HG02588 (cell line): ENCODE measurements around the gene TPCN2.

Experiments used
- ATAC-seq: cut with Tn5 transposase; IDR thresholded peaks from one replicate; pipeline ENCODE4 v1.9.1; 2021; ENCODE audit warnings: mild to moderate bottlenecking, moderate library complexity; ENCODE audit not compliant: unreplicated experiment

TPCN2 gene

DNA sequence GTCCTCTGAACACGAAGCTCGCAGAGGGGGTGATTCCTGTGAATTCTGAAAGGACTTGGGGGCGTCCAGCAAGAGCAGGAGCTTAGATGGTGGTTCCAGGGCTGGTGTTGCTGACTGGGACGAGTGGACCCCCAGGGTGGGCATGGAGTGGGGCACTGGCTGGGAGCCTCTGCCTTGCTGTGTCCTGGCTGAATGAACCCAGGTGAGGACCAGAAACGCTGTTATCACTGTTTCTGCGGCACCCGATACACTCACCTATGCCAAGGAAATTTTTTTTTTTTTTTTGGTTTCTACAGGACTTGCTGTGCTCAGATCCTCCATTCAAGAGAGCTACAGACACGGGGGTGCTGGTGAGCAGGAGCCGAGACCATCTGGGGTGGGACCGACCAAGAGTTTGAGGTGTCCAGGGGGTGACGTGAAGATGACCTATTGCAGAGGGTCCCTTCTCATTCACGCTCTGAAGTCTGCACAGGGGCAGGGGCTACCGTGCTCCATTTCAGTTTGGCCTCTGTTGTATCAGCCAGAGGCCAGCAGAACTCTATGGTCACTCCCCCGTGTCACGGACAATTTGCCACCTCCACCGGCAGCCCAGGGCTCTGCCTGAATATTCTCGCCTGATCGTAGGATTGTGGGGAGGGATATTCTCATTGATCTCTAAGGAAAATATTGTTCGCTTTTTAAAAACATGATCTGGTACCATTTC lies 110.6 kb downstream of the TPCN2 start:
- no peak for ATAC-seq

DNA sequence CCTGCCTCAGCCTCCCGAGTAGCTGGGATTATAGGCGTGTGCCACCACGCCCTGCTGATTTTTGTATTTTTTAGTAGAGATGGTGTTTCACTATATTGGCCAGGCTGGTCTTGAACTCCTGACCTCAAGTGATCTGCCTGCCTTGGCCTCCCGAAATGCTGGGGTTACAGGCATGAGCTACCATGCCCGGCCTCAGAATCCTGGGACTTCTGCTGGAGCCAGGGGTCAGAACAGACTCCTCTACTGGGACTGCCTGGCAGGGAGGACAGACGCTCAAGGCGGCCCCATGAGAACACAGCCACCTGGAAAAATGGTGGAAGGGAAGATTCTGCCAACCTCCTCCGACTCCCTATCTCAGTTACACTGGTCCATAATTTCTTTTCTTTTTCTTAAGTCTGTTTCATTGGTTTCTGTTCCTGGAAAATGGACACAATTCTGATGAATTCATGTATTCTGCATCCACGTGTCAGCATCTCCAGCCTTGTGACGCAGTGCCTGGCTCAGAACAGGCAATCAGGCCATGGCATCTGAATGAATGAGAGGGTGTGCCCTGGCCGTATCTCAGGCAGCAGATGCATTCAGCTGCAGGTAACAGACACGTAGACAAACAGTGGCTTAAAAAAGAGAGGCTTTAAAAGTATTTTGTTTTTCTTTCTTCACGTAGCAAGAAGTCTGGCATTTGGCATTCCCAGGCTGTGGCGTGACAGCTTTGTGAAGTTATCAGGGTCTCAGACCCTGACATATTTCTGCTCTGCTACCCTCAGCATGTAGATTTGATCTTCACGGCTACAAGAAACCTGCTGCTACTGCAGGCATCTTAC lies 111.8 kb downstream of the TPCN2 start:
- no peak for ATAC-seq

DNA sequence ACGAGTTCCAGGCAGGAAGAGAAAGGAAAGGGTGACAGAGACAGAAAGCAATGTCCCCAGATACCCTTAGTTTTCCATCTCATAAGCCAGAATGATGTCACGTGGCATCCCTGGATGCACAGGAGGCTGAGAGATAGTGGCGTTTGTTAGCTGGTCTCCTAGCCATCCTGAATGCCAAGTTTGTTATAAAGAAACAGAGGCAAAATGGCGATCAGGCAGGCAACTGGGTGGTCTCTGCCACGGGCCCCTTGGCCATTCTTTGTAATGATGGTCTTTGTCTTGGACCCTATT lies 112.3 kb downstream of the TPCN2 start:
- no peak for ATAC-seq

DNA sequence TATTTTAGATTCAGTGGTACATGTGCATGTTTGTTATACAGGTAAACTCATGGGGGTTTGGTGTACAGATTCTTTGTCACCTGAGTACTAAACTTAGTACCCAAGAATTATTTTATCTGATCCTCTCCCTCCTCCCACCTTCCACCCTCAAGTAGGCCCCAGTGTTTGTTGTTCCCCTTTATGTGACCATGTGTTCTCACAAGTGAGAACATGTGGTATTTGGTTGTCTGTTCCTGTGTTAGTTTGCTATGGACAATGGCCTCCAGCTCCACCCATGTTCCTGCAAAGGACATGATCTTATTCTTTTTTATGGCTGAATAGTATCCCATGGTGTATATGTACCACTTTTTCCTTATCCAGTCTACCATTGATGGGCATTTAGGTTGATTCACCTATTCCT lies 113.8 kb downstream of the TPCN2 start:
- no peak for ATAC-seq

DNA sequence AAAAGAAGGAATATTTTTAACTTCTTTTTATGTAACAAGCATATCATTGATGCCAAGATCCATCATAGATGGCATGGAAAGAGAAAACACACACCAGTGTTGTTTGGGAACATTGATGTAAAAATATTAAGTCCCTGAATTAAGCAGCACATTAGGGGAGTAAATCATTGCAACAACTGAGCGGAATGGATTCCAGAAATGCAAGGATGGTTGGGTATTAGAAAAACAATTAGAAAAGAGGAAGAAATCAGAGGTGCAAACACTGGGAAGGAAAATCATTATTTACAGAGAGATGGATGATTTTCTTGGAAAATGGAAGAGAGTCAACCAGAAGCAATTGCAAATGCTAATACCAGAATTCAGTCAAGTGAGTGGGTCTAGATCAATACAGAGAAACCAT lies 115.1 kb downstream of the TPCN2 start:
- no peak for ATAC-seq

DNA sequence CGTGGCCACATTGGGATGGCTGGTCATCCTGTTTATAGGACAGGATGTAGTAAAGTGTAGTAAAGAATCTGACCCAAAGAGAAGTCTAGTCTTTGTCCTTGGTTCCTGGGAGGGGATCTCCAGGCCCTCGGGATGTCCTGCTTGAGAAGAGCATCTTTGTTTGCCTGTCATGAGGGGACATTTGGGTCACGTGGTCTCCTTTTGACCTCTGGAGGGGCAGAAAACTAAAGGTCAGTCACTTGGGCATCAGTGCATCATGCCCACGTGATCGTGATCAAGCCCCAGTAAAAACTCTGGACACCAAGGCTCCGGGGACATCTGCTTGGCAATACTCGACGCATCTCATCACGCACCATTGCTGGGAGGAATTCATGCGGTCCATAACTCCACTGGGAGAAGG lies 116.1 kb downstream of the TPCN2 start:
- no peak for ATAC-seq

DNA sequence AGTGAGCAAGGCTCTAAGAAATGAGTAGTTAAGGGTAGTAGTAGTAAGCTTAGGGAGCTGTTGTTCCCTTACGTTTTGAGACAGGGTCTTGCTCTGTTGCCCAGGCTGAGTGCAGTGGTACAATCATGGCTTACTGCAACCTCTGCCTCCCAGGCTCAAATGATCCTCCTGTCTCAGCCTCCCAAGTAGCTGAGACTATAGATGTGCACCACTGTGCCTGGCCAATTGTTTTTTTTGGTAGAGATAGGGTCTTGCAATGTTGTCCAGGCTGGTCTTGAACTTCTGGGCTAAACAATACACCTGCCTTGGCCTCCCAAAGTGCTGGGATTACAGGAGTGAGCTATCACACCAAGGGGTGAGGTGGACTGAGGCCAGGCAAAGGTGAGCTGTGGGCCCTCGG lies 117.0 kb downstream of the TPCN2 start:
- no peak for ATAC-seq

DNA sequence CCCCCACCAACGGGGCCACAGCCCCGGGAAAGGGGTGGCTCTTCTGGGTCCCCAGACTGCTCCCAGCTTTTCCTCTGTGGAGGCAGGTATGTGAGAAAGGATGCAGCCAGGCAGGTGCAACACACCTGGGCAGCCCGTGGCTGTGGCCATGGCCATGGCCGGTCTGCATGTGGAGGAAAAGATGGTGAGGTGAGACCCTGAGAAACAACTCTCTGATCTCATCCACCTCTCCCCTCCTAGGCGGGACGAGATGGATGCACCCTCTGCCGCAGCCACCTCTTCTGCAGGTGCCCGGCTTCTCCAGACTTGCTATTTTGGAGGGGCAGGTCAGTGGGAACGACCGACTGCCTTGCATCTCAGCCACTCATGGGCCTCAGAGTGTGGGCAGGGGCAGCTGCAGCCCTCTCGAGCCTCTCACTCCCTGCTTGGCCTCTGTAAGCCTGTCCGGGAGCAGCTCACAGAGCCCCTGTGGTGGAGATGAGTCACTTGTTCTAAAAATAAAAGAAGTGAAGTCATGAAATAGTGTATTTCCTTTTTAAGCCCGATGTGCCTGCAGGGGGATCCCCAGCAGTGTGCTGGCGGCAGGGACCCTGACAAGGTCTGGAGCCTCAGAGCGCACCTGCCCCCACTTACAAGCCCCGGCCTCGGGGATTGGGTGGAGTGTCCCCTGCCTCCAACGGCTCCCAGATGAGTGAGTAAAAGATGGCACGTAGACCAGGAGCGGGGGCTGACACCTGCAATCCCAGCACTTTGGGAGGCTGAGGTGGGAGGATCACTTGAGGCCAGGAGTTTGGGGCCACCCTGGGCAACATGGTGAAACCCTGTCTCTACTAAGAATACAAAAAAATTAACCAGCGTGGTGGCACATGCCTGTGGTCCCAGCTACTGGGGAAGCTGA lies 117.7 kb downstream of the TPCN2 start:
- peak; percentile 82 for ATAC-seq

DNA sequence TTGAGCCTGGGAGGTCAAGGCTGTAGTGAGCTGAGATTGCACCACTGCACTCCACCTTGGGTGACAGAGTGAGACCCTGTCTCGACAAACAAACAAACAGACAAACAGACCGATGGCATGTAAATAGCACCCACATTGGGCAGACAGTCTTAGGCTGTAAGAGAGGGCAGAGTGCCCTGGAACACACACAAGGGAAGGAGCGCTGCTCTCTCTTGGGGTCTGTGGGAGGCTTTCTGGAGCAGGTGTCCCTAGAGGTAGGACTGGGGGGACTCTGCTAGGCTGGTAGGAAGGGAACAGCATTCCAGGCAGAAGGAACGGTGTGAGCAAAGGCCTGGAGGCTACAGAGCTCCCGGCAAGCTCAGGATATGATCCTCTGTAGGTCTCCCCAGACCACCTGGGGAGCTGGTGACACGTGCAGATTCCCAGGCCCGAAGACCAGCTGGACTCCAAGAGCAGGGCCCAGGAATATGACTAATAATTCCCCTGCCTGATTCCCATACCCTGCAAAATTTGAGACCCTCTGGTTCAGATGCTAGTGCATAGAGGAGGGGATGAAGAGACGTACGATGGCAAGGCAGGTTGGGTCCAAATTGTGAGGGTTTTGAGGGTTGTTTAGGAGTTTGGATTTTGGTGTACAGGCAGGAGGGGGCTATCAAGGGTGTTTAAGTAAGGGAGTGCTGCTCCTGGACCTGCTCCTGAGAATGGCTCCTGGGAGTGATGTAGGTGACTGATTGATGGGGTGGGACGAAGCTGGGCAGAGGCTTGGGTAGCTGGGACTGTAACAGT lies 118.6 kb downstream of the TPCN2 start:
- no peak for ATAC-seq

DNA sequence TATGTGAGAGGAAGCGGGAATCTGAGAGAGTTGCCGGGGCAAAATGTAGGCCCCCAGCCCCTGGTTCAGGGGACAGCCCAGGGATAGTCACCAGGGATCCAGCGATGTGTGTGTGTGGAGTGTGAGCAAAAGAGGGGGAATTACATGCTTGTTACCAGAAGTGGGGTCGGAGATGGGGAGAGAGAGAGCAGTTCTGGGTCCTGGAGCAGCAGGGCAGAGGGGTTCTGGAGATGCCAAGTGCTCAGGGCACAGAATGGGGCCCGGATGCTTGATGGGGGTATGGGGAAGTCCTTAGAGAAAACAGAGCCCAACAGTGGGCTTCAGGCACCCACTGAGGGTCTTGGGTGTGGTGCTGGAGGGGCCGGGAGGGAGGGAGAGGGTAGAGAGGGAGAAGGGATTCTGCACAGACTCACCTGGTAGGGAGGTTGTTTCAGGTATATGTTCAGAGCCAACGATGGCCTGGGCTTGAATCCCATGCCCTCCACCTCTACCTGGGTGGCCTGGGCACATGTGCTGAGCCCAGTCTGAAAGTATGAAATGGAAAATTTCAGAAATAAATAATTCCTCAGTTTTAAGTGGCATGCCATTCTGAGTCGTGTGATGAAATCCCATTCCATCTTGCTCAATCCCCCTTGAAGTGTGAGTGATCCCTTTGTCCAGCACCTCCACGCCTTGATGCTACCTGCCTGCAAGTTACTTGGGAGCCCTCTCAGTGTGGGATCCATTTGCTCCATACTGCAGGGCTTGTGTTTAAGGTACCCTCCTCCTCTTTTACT lies 119.4 kb downstream of the TPCN2 start:
- ATAC-seq: no peak

DNA sequence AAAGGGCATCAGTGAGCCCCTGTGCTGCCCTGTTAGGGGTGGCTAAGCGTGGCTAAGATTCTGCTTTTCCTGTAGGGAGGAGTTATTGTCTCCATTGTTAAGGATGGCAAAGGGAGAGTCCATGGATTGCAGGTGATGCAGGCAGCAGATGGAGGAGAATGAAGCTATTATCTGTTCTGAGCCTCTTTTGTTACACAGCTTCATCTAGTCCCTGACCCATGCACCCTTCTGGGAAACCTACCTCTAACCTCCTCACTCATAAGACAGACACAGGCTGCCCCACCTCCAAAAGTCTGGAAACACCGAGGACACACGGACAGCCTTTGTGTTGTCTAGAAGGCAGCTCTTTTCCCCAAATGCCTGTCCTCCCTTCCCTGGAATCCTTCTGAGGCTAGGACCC lies 120.7 kb downstream of the TPCN2 start:
- no peak for ATAC-seq

DNA sequence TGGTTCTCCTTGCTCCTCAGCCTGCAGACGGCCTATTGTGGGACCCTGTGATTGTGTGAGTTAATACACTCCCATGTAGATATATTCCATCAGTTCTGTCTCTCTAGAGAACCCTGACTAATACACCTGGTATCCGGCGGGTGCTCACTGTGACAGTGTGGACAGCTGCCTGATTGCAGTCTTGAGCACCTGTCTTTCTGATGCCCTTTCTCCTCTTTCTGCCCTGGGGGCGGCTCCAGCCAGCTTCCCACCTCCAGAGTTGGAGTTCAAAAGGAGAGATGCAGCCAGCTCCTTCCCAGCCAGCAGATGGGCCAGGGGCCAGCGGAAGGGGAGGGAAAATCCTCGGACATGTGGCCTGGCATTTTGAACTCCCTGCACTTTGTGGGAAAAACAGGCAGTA lies 122.0 kb downstream of the TPCN2 start:
- ATAC-seq: no peak

DNA sequence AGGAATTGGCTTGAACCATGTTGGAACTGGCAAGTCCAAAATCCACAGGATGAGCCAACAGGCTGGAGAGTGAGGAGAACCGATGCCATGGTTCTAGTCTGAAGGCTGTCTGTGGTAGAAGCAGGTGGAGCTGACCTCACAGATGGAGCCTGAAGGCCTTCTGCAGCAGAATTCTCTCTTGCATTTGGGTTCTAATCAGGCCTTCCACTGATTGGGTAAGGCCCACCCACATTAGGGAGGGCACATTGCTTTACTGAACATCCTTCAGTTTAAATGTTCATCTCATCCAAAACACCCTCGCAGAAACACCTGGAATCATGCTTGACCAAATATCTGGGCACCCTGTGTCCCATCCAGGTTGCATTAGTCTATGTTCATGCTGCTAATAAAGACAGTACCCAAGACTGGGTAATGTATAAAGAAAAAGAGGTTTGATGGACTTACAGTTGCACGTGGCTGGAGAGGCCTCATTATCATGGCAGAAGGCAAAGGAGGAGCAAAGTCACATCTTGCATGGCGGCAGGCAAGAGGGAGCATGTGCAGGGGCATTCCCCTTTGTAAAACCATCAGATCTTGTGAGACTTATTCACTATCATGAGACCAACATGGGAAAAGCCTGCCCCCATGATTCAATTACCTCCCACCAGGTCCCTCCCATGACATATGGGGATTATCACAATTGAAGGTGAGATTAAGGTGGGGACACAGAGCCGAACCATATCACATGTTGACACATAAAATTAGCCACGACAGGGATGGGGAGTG lies 122.9 kb downstream of the TPCN2 start:
- ATAC-seq: no peak

DNA sequence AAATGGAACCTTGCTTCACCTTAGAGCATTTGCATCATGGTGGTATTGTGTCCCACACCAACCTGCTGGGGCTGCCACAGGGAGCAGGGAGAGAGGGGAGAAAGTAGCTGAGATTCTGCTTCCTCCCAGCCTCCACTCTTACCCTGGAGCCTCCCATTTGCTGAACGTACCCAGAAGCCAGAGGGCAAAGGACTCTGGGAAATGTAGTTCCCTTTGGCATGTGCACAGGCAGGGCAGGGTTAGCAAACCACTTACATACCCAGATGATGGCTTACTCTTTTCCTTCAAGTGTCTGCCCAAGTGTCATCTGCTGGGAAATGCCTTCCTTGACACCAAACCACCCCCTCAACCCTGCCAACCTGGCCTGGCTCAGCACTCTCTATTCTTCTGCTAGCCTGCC lies 123.9 kb downstream of the TPCN2 start:
- ATAC-seq: no peak

DNA sequence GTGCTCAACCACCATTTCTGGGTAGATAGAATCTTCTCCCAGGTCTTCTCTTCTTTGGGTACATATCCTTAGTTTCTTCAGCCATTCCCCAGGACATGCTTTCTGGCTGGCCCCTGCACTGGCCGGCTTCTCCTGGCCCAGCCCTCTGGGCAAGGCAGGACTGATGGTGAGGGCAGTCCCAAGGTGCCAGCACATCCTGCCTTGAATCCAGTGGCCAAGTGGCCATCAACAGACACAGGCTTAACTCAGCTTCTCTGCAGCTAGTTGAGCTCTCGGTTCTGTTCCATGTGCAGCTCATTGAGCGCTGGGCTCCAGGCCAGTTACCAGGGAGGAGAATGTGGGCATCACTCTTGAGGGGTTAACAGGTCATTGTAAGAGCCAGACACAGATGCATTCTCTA lies 124.6 kb downstream of the TPCN2 start:
- ATAC-seq: no peak

DNA sequence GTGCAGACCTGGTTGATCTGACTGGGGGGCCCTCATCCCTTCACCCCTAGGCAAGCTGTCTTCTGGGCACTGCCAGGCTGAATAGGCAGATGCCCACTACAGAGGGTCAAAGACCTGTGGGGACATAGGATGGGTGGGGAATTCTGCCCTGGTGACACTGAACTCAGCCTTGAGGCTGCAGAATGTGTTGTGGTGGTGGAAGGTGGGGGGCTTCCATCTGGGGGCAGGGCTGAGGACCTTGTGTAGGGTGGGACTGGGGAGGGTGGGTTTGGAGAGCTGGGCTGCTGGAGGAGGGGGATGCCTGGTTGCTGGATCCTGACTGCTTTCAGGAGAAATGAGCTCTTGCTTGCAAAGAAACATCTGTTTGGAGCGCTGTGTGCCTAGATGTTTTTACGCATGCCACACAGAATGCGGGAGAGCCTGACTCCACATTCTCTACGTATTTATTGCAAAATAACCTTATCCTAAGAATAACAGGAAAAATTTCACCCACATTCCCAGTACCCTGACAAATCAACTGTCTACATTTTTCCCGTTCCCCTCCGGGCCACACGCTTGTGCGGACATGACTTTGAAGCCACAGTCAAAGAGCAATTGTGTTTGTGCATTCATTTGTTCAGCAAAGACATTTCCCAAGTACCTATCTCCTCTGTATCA lies 125.3 kb downstream of the TPCN2 start:
- no peak for ATAC-seq

DNA sequence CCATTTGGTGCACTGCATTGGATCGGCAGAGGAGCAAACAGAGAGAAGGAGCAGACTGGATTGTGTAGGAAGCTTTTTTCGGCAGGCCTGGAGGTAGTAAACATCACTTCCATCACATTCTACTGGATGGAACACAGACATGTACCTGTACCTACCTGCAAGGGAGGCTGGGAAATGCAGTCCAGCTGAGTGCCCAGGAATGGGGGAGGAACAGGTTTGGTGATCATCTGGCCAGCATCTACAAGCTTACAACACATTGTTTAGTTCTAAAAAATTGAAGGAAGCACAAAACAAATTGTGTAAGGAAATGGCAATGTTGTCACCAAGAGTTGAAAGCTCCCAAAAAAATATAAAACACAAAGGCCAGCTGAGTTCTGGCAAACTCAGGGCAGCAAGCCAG lies 126.1 kb downstream of the TPCN2 start:
- ATAC-seq: no peak

DNA sequence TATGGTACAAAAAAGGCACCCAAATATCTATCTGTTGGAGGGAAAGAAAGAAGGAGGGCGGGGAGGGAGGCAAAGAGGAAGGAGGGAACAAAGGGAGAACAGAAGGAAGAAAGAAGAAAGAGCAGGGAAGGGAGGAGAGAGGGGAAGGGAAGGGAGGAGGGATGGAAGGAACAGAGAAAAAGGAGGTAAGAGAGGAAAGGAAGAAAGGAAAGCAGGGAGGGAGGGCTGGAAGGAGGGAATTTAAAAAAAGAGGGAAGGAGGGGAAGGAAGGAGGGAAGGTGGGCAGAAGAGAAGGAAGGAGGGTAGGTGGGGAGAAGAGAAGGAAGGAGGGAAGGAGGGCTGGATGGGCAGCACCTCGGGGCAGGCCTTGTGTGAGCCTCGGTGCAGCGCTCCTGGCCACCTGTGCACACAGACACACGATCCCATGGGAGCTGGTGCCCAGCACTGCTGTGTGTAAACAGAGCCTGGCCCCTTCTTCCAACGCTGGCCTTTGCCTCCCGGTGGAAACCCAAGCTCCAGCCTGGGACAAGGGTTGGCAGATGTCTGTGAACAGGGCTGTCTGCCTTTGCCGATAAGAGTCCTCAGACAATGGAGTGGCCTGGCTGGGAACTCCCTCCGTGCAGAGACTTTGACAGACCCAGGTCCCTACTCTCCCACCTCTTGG lies 130.2 kb downstream of the TPCN2 start:
- ATAC-seq: no peak
